Panc1 (cell line): Measurements from ENCODE around the gene GPR107. TPM values are rescaled to one million over a fixed set of nuclear protein-coding genes. Genes with fewer than 3 reads are reported as not detected.

Source experiments
- ATAC-seq: fragments of 200-7000 bp; cut with Tn5 transposase; 2 replicates; pipeline ENCODE4 v1.9.1; 2020; ENCODE audit warnings: mild to moderate bottlenecking, moderate library complexity
- BruUV-seq: library from RNA; stranded (reverse); fragments of 400-500 nt; replicated peaks from 2 replicates; lab custom pipeline; 2021; lab: Mats Ljungman, UMichigan
- CTCF ChIA-PET: fragments of 300-600 bp; sonication (Branson Sonifier 250); formaldehyde crosslinking; loops from one replicate; lab custom pipeline; 2022; ENCODE audit warnings: antibody characterized with exemption; lab: Charles Lee
- POLR2A ChIA-PET: fragments of 300-600 bp; sonication (Branson Sonifier 250); formaldehyde crosslinking; loops from one replicate; lab custom pipeline; 2022; ENCODE audit warnings: antibody characterized with exemption; lab: Charles Lee
- DNase-seq: peaks from one replicate; pipeline ENCODE4 v3.0.0-alpha.2; 2010; ENCODE audit warnings: low read depth, low spot score
- H3K27ac ChIP-seq: 2 replicates; pipeline ENCODE4 v1.5.1; 2011; ENCODE audit warnings: mild to moderate bottlenecking, low read length, inconsistent platforms
- H3K27me3 ChIP-seq: fragments of 200-500 bp; sonication (Bioruptor generic); 2 replicates; pipeline ENCODE4 v1.6.0; 2014; ENCODE audit warnings: low read length, inconsistent platforms; ENCODE audit not compliant: control insufficient read depth, insufficient read depth
- H3K36me3 ChIP-seq: fragments of 200-500 bp; sonication (Bioruptor generic); 2 replicates; pipeline ENCODE4 v1.5.1; 2014; ENCODE audit warnings: inconsistent platforms, mild to moderate bottlenecking, low read length, moderate library complexity; ENCODE audit not compliant: control insufficient read depth, insufficient read depth
- H3K4me1 ChIP-seq: 2 replicates; pipeline ENCODE4 v1.5.1; 2011; ENCODE audit warnings: inconsistent platforms, mild to moderate bottlenecking, low read length, moderate library complexity; ENCODE audit not compliant: control insufficient read depth, insufficient read depth
- H3K4me3 ChIP-seq, 2 experiments: 2 replicates each; pipeline ENCODE4 v1.5.1; 2011 to 2012; ENCODE audit warnings: low read depth in 2 of 2, low read length in 2 of 2, mild to moderate bottlenecking in 2 of 2, inconsistent platforms in 1 of 2, moderate library complexity in 1 of 2
- H3K9me3 ChIP-seq: fragments of 200-500 bp; sonication (Bioruptor generic); 2 replicates; pipeline ENCODE4 v1.5.1; 2014; ENCODE audit warnings: low read depth, mild to moderate bottlenecking, inconsistent platforms, low read length, moderate library complexity; ENCODE audit not compliant: control insufficient read depth, insufficient read depth
- CTCF ChIP-seq: fragments of 450-650 bp; IDR thresholded peaks from 2 replicates; pipeline ENCODE4 v1.5.1; 2017; ENCODE audit warnings: mild to moderate bottlenecking
- POLR2AphosphoS5 ChIP-seq: IDR thresholded peaks from 2 replicates; pipeline ENCODE4 v1.6.1; 2012; ENCODE audit warnings: mild to moderate bottlenecking, low read depth, low read length, moderate library complexity
- REST ChIP-seq, 2 experiments: IDR thresholded peaks; 2 replicates each; pipeline ENCODE4 v1.6.1; 2011 to 2012; ENCODE audit warnings: low read depth in 2 of 2, control low read depth in 1 of 2, low read length in 1 of 2, mild to moderate bottlenecking in 1 of 2, moderate library complexity in 1 of 2; ENCODE audit not compliant: insufficient read depth in 1 of 2
- SIN3A ChIP-seq: IDR thresholded peaks from 2 replicates; pipeline ENCODE4 v1.6.1; 2012; ENCODE audit warnings: low read depth, mild to moderate bottlenecking, low read length, moderate library complexity, borderline replicate concordance; ENCODE audit not compliant: insufficient read depth
- TCF7L2 ChIP-seq: IDR thresholded peaks from 2 replicates; pipeline ENCODE4 v1.6.1; 2011; ENCODE audit warnings: mild to moderate bottlenecking, low read depth, low read length, inconsistent platforms
- in situ Hi-C: cut with HindIII; loops from 2 replicates; pipeline ENCODE4 v1.10.0; 2016; ENCODE audit warnings: low sequenced_read_pairs, low pct_unique_long_range_greater_than_20kb
- intact Hi-C: fragments of 100-400 bp; cut with micrococcal nuclease; formaldehyde crosslinking; loops from one replicate; pipeline ENCODE4 v1.10.0; 2022; ENCODE audit not compliant: unreplicated experiment
- total RNA-seq: library from RNA; stranded (reverse); gene quantifications from one replicate; pipeline ENCODE4 v1.2.1, GENCODE V29; 2021; ENCODE audit not compliant: unreplicated experiment

The GPR107 gene
- total RNA-seq, 1 experiment from 2014 or later: 43.0 TPM

GRCh38 chr9:130028493-130029222, 25.0 kb upstream of the GPR107 start:
- no TSS peak for BruUV-seq
- DNase-seq (no peak), ATAC-seq (no peak)
- ChIA-PET CTCF (no interaction called here), POLR2A (no interaction called here)
- no peaks in the 10 kb centered on the region for H3K27me3 ChIP-seq
- no peak overlapping the region for H3K4me3 ChIP-seq
- intact Hi-C loops (no loop called here), in situ Hi-C loops (no loop called here)
- H3K9me3 ChIP-seq: no peaks in the 10 kb centered on the region; the same call in 1 of the 2 replicates
- no peak for TF ChIP-seq SIN3A
- no peaks in the 10 kb centered on the region for H3K36me3 ChIP-seq
- H3K27ac ChIP-seq: 0 out of 2 replicates have a peak overlapping the region, but pooled peaks have one; percentile 17
- peaks cover 50% of the 10 kb centered on the region for H3K4me1 ChIP-seq

- Histone ChIP-seq H3K36me3 (no peaks in the 10 kb centered on the region), H3K9me3 (no peaks in the 10 kb centered on the region; the same call in 1 of the 2 replicates), H3K27me3 (no peaks in the 10 kb centered on the region), H3K4me1 (peaks cover 44% of the 10 kb centered on the region), H3K4me3 (no peak overlapping the region), H3K27ac (no peak overlapping the region)
- no peak for TF ChIP-seq SIN3A
- TF ChIP-seq TCF7L2: no peak
- no peak for TF ChIP-seq POLR2AphosphoS5
- no peak for TF ChIP-seq CTCF
- TF ChIP-seq REST (IDR thresholded peaks at IDR 0.05; ENCODE audit: insufficient read depth in 1 of 2, low read depth in 2 of 2, low read length in 1 of 2): no peak
- DNase-seq (no peak), ATAC-seq (no peak)
- ChIA-PET POLR2A (no interaction called here), CTCF (no interaction called here)
- intact Hi-C loops (no loop called here), in situ Hi-C loops (no loop called here)
- no TSS peak for BruUV-seq
Measured at GRCh38 chr9:130029223-130029973, 24.3 kb upstream of the GPR107 start.
